CD4-positive, alpha-beta T cell treated with Interleukin-4 for 4 hours (primary cell): ENCODE measurements around the gene TFB1M.

Experiments used
- DNase-seq: peaks from one replicate; pipeline ENCODE4 v3.0.0-alpha.2; 2020

The TFB1M gene

GRCh38 chr6:155297669-155298068 lies 16.6 kb downstream of the TFB1M start:
- no peak for DNase-seq

GRCh38 chr6:155292711-155293110 lies 21.6 kb downstream of the TFB1M start:
- DNase-seq: no peak

- DNase-seq: no peak
Measured at GRCh38 chr6:155291291-155291690, 23.0 kb downstream of the TFB1M start.

GRCh38 chr6:155290491-155290890 lies 23.8 kb downstream of the TFB1M start:
- DNase-seq: no peak

- DNase-seq: no peak
Measured at GRCh38 chr6:155287762-155288161, 26.5 kb downstream of the TFB1M start.

- no peak for DNase-seq
Measured at GRCh38 chr6:155284775-155285174, 29.5 kb downstream of the TFB1M start.

GRCh38 chr6:155278319-155279049 lies 35.8 kb downstream of the TFB1M start:
- DNase-seq: no peak

GRCh38 chr6:155276638-155277037 lies 37.6 kb downstream of the TFB1M start:
- no peak for DNase-seq

DNA sequence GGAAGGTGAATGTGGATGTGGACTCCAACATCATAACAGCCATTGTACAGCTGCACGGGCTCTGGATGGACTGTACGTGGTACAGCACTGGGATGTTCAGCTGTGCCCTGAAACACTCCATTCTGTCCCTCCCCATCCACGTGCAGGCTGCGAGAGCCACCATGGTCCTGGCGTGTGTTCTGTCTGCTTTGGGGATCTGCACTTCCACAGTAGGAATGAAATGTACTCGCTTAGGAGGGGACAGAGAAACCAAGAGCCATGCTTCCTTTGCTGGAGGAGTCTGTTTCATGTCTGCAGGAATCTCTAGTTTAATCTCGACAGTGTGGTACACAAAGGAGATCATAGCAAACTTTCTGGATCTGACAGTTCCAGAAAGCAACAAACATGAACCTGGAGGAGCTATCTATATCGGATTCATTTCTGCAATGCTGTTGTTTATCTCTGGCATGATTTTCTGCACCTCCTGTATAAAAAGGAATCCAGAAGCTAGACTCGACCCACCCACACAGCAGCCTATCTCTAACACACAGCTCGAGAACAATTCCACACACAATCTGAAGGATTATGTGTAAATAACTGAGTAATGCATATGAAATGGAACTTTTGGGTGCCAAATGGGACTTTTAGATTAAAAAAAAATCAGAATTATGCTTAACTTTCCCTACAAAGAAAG lies 38.3 kb downstream of the TFB1M start:
- no peak for DNase-seq

GRCh38 chr6:155274533-155274932 lies 39.8 kb downstream of the TFB1M start:
- no peak for DNase-seq

DNA sequence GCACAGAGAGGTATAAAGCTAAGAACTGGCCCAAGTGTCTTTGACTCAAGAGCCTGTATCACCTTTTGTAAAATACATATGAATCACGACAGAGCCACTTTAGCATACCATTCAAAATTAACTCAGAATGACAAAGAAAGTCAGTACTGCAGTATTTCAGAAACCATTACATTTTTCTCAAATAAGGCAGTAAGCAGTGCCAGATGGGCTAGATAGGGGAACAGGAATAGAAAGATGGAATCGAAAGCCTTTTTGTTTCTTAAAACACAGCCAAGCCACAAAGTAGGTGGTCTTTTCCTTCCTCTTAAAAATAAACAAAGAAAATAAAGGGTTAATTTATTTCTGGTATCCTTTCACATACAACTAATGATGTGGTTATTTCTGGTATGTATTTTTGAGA lies 40.2 kb downstream of the TFB1M start:
- no peak for DNase-seq

DNA sequence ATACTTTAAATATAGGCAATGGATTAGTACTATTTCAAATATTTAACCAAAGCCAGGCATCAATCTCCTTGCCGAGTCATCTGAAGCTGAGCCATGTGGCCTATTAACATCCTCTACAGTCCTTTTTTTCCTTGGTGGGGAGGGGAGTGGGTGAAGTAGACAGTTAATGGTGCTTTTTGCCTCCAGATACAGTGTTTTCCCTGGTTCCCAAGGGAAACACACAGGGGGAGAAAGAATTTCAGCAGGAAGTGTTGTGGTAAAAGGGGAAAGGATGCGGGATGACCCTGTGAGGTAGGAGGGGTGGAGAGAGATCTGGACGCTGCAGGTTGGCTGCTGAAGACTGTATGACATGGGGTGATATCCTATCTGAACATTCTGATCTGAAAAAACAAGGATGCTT lies 40.9 kb downstream of the TFB1M start:
- DNase-seq: no peak

DNA sequence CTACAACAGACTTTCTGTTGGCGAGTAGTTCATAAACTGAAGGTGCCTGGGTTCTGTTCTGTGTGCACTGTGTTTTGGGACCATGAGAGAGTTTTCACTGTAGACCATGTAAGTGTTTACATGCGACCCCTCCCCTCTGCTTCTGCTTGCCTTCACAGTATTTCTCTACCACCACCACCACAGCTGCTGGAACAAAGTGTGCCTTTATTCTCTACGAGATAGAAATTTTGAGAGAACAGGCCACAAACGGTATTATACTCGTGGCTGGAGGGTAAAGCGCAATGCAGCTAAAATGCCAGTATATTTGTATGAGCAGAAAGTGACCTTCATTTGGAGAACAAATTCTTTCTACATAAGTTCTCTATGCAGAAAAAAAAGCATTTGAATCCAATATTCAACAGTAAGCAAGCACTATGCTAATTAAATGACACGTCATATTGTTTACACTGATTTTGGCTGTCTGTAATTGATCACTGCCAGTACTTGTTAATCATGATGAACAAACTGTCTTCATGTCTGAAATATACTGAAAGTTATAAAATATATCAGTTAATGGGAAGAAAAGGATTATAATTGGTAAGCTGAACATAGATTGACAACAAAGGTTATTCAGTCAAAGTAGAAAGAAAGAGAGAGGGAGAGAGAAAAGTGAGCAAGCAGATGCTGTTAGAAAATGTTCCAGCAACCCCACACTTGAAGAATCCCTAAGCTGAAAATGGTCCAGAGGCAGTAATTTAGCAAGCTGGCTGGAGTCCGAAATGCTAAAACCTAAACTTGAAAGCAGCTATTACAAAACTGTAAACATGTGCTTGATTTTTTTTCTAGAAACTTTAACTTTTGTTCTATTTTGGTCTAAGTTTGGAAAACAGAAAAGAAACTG lies 41.7 kb downstream of the TFB1M start:
- no peak for DNase-seq

DNA sequence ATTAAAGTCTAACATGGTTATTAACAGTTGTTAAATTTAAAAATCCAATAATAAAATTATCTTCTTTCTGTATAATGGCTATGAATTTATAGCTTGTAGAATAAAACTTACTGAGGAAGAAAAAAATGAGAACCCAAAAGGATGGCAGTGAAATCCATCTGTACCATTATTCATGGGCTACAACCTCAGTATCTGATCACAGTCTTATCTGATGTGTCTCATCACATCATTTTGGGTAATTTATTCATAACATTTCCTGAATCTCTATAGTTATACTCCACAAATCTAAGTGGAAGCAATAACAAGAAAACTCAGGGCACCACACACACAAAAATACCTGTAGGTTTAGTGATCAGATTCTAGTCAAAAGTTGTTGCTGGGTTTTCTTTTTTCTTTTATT lies 43.1 kb downstream of the TFB1M start:
- DNase-seq: no peak

DNA sequence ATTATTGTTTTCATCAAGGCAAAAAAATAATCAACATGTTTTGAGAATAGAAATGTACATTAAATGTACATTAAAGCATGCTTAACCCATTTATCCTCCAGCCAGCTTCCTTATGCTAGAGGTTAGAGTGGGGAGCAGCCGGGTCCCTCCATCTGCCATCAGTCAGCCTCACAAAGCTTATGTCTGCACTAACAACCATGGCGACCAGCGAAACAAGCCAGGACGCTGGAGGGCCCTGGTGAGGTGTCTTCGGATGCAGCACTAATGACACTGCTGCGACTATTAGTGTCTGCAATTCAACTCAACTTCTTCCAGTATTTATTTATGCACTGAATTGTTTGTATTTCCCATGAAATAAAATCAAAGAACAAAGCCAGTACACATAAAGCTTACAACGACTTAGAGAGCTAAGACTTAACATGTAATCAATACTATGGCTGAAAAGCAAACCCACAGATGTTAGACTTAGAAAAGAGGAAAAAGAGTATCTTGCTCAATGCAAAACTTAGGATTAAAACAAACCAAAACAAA lies 43.7 kb downstream of the TFB1M start:
- no peak for DNase-seq

DNA sequence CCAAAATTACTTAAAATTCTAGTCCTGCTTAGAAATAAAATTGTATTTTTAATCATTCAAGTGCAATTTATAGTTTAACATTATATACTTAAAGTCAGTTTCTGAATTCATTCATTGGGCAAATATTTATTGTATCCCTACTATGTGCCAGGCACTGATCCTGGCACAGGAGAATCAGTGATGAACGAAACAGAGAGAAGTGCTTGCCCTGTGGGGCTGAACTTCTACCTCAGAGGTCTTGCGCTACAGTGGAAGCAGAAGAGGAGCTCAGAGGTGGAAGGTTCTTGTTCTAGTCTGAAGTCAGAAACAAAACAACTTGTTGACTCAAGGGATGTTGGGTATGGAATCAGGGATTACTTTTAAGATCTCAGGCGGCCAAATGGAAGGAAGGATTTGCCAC lies 44.5 kb downstream of the TFB1M start:
- no peak for DNase-seq

GRCh38 chr6:155268088-155268867 lies 46.0 kb downstream of the TFB1M start:
- DNase-seq: peak; percentile 30

GRCh38 chr6:155267411-155267810 lies 46.9 kb downstream of the TFB1M start:
- DNase-seq: no peak

- no peak for DNase-seq
Measured at GRCh38 chr6:155265843-155266535, 48.3 kb downstream of the TFB1M start.

DNA sequence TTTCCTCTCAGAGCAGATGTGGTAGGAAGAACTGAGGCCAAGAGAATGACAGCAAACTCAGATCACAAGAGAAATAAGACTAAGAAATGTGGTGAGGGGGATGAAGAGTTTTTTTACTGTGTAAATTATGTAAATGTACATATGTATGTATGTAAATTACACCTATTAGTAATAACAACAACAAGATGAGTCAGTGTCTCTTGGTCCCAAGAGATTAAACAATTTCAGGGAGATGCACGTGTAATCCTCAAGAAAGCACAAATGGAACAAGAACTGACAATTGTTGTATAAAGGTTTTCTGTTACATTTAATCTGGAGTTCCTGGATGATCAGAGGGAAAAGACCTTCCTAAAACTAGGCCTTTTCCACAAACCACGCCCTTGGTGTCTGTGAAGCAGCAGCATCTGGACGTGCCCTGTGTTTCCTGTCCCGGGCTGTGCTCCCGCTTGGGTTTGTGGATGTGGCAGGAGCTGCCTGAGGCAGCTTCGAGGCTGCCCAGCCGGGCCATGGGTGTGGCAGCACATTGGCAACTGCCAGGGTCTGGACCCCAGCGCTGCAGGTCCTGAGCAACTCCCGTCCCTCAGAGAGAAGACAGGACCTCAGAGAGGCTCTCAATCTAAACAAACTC lies 49.5 kb downstream of the TFB1M start:
- DNase-seq: no peak

GRCh38 chr6:155263373-155264063 lies 50.8 kb downstream of the TFB1M start, which contains the start of gene CLDN20:
Gene CLDN20 (plus strand): TSS chr6:155264013. CDS start chr6:155275720, 11,707 bp downstream.
- no peak for DNase-seq
